ENCODE measurements around the gene TAS2R20. TPM values are rescaled to one million over a fixed set of nuclear protein-coding genes. Genes with fewer than 3 reads are reported as not detected.

TAS2R20 gene
- polyA plus RNA-seq, 1 donor (not counting 4 experiments of a cell fraction or from before 2014, with no cell fraction given): 0.43 TPM

- Histone ChIP-seq H3K79me2 (ENCODE audit: control insufficient read depth, insufficient read depth, low read length) (no peaks in the 10 kb centered on the region), H3K27me3 (ENCODE audit: control insufficient read depth, extremely low read depth, insufficient read depth, low read length) (no peaks in the 10 kb centered on the region), H3K9me1 (ENCODE audit: control insufficient read depth, extremely low read depth, insufficient read depth, low read length) (no peaks in the 10 kb centered on the region), H3K4me1 (ENCODE audit: control insufficient read depth, extremely low read depth, insufficient read depth, low read length) (peaks cover 17% of the 10 kb centered on the region), H3K36me3 (ENCODE audit: control insufficient read depth in 2 of 2, extremely low read depth in 1 of 2, insufficient read depth in 2 of 2, low read length in 2 of 2) (no peaks in the 10 kb centered on the region), H3K9ac (ENCODE audit: control insufficient read depth, extremely low read depth, insufficient read depth, low read length) (no peak overlapping the region), H3K4me2 (ENCODE audit: control insufficient read depth, extremely low read depth, insufficient read depth, low read depth, low read length) (peak overlapping the region; percentile 50), H3K27ac (ENCODE audit: control insufficient read depth, insufficient read depth, low read length) (no peak overlapping the region), H3K4me3 (ENCODE audit: control insufficient read depth in 2 of 3, extremely low read depth in 1 of 3, insufficient read depth in 2 of 3, low read depth in 1 of 3, low read length in 3 of 3) (no peak overlapping the region), H2AFZ (ENCODE audit: control insufficient read depth, low read length) (peak overlapping the region; percentile 35), H3K9me3 (ENCODE audit: control insufficient read depth, low read depth, low read length) (no peaks in the 10 kb centered on the region), H4K20me1 (ENCODE audit: control insufficient read depth, extremely low read depth, insufficient read depth, low read length) (no peaks in the 10 kb centered on the region)
- TF ChIP-seq, protein P1, sequence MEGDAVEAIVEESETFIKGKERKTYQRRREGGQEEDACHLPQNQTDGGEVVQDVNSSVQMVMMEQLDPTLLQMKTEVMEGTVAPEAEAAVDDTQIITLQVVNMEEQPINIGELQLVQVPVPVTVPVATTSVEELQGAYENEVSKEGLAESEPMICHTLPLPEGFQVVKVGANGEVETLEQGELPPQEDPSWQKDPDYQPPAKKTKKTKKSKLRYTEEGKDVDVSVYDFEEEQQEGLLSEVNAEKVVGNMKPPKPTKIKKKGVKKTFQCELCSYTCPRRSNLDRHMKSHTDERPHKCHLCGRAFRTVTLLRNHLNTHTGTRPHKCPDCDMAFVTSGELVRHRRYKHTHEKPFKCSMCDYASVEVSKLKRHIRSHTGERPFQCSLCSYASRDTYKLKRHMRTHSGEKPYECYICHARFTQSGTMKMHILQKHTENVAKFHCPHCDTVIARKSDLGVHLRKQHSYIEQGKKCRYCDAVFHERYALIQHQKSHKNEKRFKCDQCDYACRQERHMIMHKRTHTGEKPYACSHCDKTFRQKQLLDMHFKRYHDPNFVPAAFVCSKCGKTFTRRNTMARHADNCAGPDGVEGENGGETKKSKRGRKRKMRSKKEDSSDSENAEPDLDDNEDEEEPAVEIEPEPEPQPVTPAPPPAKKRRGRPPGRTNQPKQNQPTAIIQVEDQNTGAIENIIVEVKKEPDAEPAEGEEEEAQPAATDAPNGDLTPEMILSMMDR (optimal IDR thresholded peaks at IDR 0.05 in 1 of 3, IDR thresholded peaks at IDR 0.05 in 1 of 3, conservative IDR thresholded peaks at IDR 0.05 in 1 of 3; ENCODE audit: extremely low read depth in 1 of 3, insufficient read depth in 2 of 3, low read length in 3 of 3): no peak
- TF ChIP-seq EZH2 (IDR thresholded peaks at IDR 0.05; ENCODE audit: low read length): no peak
- dilution Hi-C loops (cut with MboI; ENCODE audit: extremely low pct_ligation_motif_present, low sequenced_read_pairs): no loop called here
- FAIRE-seq (peak; percentile 84), DNase-seq (ENCODE audit: low read depth, low spot score) (no peak)
Observed at GRCh38 chr12:10968765-10969456, 29.2 kb downstream of the TAS2R20 start.

GRCh38 chr12:10967409-10967808, 30.7 kb downstream of the TAS2R20 start:
- no peak overlapping the region for H3K9ac ChIP-seq (ENCODE audit: control insufficient read depth, extremely low read depth, insufficient read depth, low read length)
- H3K36me3 ChIP-seq (ENCODE audit: control insufficient read depth in 2 of 2, extremely low read depth in 1 of 2, insufficient read depth in 2 of 2, low read length in 2 of 2): no peaks in the 10 kb centered on the region
- no peak overlapping the region for H3K4me3 ChIP-seq (ENCODE audit: control insufficient read depth in 2 of 3, extremely low read depth in 1 of 3, insufficient read depth in 2 of 3, low read depth in 1 of 3, low read length in 3 of 3)
- H3K27ac ChIP-seq (ENCODE audit: control insufficient read depth, insufficient read depth, low read length): no peak overlapping the region
- no peaks in the 10 kb centered on the region for H3K9me3 ChIP-seq (ENCODE audit: control insufficient read depth, low read depth, low read length)
- H3K4me2 ChIP-seq (ENCODE audit: control insufficient read depth, extremely low read depth, insufficient read depth, low read depth, low read length): peak overlapping the region; percentile 16
- peak overlapping the region; percentile 36 for H2AFZ ChIP-seq (ENCODE audit: control insufficient read depth, low read length)
- H3K4me1 ChIP-seq (ENCODE audit: control insufficient read depth, extremely low read depth, insufficient read depth, low read length): peaks cover 17% of the 10 kb centered on the region
- TF ChIP-seq EZH2 (IDR thresholded peaks at IDR 0.05; ENCODE audit: low read length): no peak
- TF ChIP-seq, protein P1 (optimal IDR thresholded peaks at IDR 0.05 in 1 of 3, IDR thresholded peaks at IDR 0.05 in 1 of 3, conservative IDR thresholded peaks at IDR 0.05 in 1 of 3; ENCODE audit: extremely low read depth in 1 of 3, insufficient read depth in 2 of 3, low read length in 3 of 3): no peak
- dilution Hi-C loops (cut with MboI; ENCODE audit: extremely low pct_ligation_motif_present, low sequenced_read_pairs): no loop called here
- H3K27me3 ChIP-seq (ENCODE audit: control insufficient read depth, extremely low read depth, insufficient read depth, low read length): no peaks in the 10 kb centered on the region
- H3K79me2 ChIP-seq (ENCODE audit: control insufficient read depth, insufficient read depth, low read length): no peaks in the 10 kb centered on the region
- H4K20me1 ChIP-seq (ENCODE audit: control insufficient read depth, extremely low read depth, insufficient read depth, low read length): no peaks in the 10 kb centered on the region
- no peak for FAIRE-seq
- no peaks in the 10 kb centered on the region for H3K9me1 ChIP-seq (ENCODE audit: control insufficient read depth, extremely low read depth, insufficient read depth, low read length)
- no peak for DNase-seq (ENCODE audit: low read depth, low spot score)

Data from keratinocyte (primary cell).